CD4-positive, alpha-beta T cell treated with Interleukin-10 for 1 hour (primary cell): ENCODE results near the gene WDR35.
A peak's percentile ranks its signal among the peaks of the same experiment; 100 is the strongest.

ENCODE experiments used
- DNase-seq: peaks from one replicate; pipeline ENCODE4 v3.0.0-alpha.2; 2020

Gene WDR35

GRCh38 chr2:19865151-19865550 is 124.8 kb downstream of the WDR35 start:
- DNase-seq = no peak

- no peak for DNase-seq
Observed at GRCh38 chr2:19864381-19864780, 125.5 kb downstream of the WDR35 start.

GRCh38 chr2:19863303-19864041 is 126.4 kb downstream of the WDR35 start:
- peak; percentile 73 for DNase-seq

- no peak for DNase-seq
Observed at GRCh38 chr2:19861813-19862212, 128.1 kb downstream of the WDR35 start.
